22Rv1 (cell line): Measurements from ENCODE around the gene PDE3B.

Experiments used
- ZFX ChIP-seq: fragments of 450-650 bp; IDR thresholded peaks from 2 replicates; pipeline ENCODE4 v1.6.1; 2017; ENCODE audit warnings: antibody characterized with exemption, borderline replicate concordance
- TF ChIP-seq, protein P1 (sequence below): fragments of 450-650 bp; IDR thresholded peaks from 2 replicates; pipeline ENCODE4 v1.5.1; 2017; ENCODE audit warnings: mild to moderate bottlenecking

DNA sequence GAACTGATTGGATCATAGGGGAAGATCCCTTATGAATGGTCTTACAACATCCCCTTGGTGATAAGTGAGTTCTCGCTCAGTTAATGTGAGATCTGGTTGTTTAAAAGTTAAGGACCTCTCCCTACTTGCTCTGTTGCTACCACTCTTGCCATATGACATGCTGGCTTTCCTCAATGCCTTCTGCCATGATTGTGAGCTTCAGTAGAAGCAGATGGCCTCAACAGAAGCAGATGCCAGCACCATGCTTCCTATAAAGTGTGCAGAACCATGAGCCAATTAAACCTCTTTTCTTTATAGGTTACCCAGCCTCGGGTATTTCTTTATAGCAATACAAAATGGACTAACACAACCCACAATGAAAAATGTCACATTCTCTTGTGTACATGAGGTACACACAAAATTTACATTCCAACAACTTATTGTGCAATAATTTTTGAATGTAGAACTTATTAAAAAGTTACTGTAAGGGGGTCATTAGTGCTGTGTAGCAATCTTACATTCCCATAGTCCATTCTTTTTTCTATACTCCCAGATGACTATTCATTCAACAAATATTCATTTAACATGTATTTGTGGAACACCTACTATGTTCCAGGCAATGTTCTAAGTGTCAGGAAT, 238.1 kb downstream of the PDE3B start:
- TF ChIP-seq, protein P1, sequence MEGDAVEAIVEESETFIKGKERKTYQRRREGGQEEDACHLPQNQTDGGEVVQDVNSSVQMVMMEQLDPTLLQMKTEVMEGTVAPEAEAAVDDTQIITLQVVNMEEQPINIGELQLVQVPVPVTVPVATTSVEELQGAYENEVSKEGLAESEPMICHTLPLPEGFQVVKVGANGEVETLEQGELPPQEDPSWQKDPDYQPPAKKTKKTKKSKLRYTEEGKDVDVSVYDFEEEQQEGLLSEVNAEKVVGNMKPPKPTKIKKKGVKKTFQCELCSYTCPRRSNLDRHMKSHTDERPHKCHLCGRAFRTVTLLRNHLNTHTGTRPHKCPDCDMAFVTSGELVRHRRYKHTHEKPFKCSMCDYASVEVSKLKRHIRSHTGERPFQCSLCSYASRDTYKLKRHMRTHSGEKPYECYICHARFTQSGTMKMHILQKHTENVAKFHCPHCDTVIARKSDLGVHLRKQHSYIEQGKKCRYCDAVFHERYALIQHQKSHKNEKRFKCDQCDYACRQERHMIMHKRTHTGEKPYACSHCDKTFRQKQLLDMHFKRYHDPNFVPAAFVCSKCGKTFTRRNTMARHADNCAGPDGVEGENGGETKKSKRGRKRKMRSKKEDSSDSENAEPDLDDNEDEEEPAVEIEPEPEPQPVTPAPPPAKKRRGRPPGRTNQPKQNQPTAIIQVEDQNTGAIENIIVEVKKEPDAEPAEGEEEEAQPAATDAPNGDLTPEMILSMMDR: no peak
- TF ChIP-seq ZFX: no peak
